ENCODE results near the gene RIOX2.
"Not testable (repeated sequence)": the region's sequence is repeated elsewhere in the genome, so short reads cannot be mapped to it uniquely, and the experiment has no call there.

Gene RIOX2

GRCh38 chr3:97971679-97972567, at the start of gene RIOX2:
Gene RIOX2, minus strand, starts transcription at chr3:97972431. Its CDS starts 4,838 bp downstream, at chr3:97967593.
- peak; percentile 91 for TF ChIP-seq POLR2A (IDR thresholded peaks at IDR 0.05; ENCODE audit: low read depth, low read length)
- peak; percentile 73 for DNase-seq (ENCODE audit: insufficient read length, low spot score)
- peak; percentile 67 for FAIRE-seq

DNA sequence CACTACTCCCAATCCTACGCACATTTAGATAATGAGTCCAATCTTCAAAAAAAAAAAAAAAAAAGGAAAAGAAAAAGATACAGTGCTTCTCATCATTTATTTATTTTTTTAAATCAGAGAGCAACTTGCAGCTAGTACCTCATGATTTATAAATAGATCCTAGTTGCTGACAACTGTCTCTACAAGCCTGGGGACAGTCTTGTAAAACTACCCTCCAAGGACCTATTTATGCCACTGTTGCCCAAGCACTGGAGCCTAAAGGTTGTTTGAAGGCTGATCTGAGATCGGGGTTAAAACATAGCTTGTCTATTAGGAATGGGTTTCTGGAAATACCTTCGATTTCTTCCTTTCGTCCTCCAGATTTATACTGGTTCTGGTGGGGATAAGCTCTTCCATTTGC, 48.2 kb upstream of the RIOX2 start:
- no peak for DNase-seq (ENCODE audit: insufficient read length, low spot score)
- FAIRE-seq, result no peak
- TF ChIP-seq POLR2A (IDR thresholded peaks at IDR 0.05; ENCODE audit: low read depth, low read length), result no peak

GRCh38 chr3:98018301-98018700, 46.1 kb upstream of the RIOX2 start:
- FAIRE-seq, result no peak
- TF ChIP-seq POLR2A (IDR thresholded peaks at IDR 0.05; ENCODE audit: low read depth, low read length), result no peak

GRCh38 chr3:98014268-98014585, 42.0 kb upstream of the RIOX2 start:
- TF ChIP-seq POLR2A (IDR thresholded peaks at IDR 0.05; ENCODE audit: low read depth, low read length), result no peak
- DNase-seq (ENCODE audit: insufficient read length, low spot score) (no peak), FAIRE-seq (no peak)

More at GRCh38 chr3:98018301-98018700, 46.1 kb upstream of the RIOX2 start:
- no peak for DNase-seq (ENCODE audit: insufficient read length, low spot score)

- FAIRE-seq (no peak), DNase-seq (ENCODE audit: insufficient read length, low spot score) (no peak)
- TF ChIP-seq POLR2A (IDR thresholded peaks at IDR 0.05; ENCODE audit: low read depth, low read length), result no peak
Observed at GRCh38 chr3:98013411-98014267, 41.4 kb upstream of the RIOX2 start.

DNA sequence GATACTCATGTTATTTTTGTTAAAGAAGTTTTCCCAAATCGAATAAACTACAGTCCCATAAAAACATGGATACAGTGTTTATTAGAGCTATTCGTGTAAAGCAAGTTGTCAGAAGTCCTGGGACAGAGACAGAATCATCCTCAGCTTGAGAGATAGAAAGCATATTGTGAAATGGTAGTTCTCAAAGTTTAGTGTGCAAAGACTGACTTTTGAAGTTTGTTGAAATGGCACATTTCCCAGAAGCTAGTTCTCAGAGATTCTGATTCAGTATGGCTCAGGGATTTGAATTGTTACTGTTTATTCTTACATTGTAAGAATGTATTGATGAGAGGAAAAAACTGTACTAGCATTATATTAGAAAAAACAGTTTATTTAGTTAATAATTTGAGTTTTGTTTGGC, 40.7 kb upstream of the RIOX2 start:
- no peak for FAIRE-seq
- TF ChIP-seq POLR2A (IDR thresholded peaks at IDR 0.05; ENCODE audit: low read depth, low read length), result no peak
- DNase-seq (ENCODE audit: insufficient read length, low spot score), result no peak

GRCh38 chr3:98010883-98011449, 38.7 kb upstream of the RIOX2 start:
- not testable (repeated sequence) for FAIRE-seq; DNase-seq (ENCODE audit: insufficient read length, low spot score)

GRCh38 chr3:98010194-98010882, 38.1 kb upstream of the RIOX2 start:
- TF ChIP-seq POLR2A (IDR thresholded peaks at IDR 0.05; ENCODE audit: low read depth, low read length), result no peak
- no peak for FAIRE-seq

GRCh38 chr3:98008855-98009254, 36.6 kb upstream of the RIOX2 start:
- TF ChIP-seq POLR2A (IDR thresholded peaks at IDR 0.05; ENCODE audit: low read depth, low read length), result no peak
- DNase-seq (ENCODE audit: insufficient read length, low spot score), result no peak
- no peak for FAIRE-seq

More at GRCh38 chr3:98010194-98010882, 38.1 kb upstream of the RIOX2 start:
- no peak for DNase-seq (ENCODE audit: insufficient read length, low spot score)

DNA sequence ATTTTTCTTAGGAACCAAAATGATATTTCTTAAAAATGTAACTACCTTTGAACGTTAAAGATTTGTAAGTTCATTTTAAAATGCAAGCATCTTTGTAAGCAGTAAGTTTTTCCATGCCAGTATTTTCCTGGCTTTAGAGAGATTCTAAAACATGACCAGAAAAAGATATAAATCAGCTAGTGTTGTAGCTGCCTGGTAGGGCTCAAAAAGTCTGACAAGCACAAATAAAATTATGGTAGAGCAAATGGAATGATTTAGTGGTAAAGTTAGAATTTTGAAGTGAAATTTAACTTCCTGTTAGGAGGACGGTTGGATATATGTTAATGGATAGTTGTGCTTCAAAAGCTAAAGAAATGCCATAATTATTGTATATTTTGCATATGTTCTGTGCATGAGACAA, 33.2 kb upstream of the RIOX2 start:
- TF ChIP-seq POLR2A (IDR thresholded peaks at IDR 0.05; ENCODE audit: low read depth, low read length), result no peak
- no peak for DNase-seq (ENCODE audit: insufficient read length, low spot score)
- FAIRE-seq, result no peak

- DNase-seq (ENCODE audit: insufficient read length, low spot score) (no peak), FAIRE-seq (no peak)
- no peak for TF ChIP-seq POLR2A (IDR thresholded peaks at IDR 0.05; ENCODE audit: low read depth, low read length)
Observed at GRCh38 chr3:98004721-98005120, 32.5 kb upstream of the RIOX2 start.

- no peak for TF ChIP-seq POLR2A (IDR thresholded peaks at IDR 0.05; ENCODE audit: low read depth, low read length)
- DNase-seq (ENCODE audit: insufficient read length, low spot score), result no peak
- FAIRE-seq, result no peak
Observed at GRCh38 chr3:98003306-98003969, 31.2 kb upstream of the RIOX2 start.

GRCh38 chr3:98002717-98003116, 30.5 kb upstream of the RIOX2 start:
- no peak for TF ChIP-seq POLR2A (IDR thresholded peaks at IDR 0.05; ENCODE audit: low read depth, low read length)
- DNase-seq (ENCODE audit: insufficient read length, low spot score) (no peak), FAIRE-seq (no peak)
